ENCODE measurements around the gene F13B.

The F13B gene

GRCh38 chr1:197008861-197009260 lies 58.2 kb downstream of the F13B start:
- Histone ChIP-seq H3K4me1 (ENCODE audit: control insufficient read depth, low read length) (no peaks in the 10 kb centered on the region), H3K36me3 (ENCODE audit: control insufficient read depth, low read length) (no peaks in the 10 kb centered on the region), H3K79me2 (ENCODE audit: control insufficient read depth, low read length) (no peaks in the 10 kb centered on the region), H4K20me1 (ENCODE audit: control insufficient read depth, insufficient read depth, low read depth, low read length) (no peaks in the 10 kb centered on the region), H3K27me3 (ENCODE audit: control insufficient read depth, low read length) (no peaks in the 10 kb centered on the region), H3K9me2 (replicated peaks; ENCODE audit: control insufficient read depth, low read length) (no peaks in the 10 kb centered on the region), H3K4me3 (ENCODE audit: low read length) (no peak overlapping the region), H3K9me3 (ENCODE audit: control insufficient read depth, insufficient read depth, low read length) (no peaks in the 10 kb centered on the region; the same call in 1 of the 2 replicates), H3F3A (ENCODE audit: control insufficient read depth, insufficient read depth) (no peaks in the 10 kb centered on the region), H3K4me2 (ENCODE audit: low read length) (no peak overlapping the region), H3K27ac (ENCODE audit: low read depth, low read length) (no peak overlapping the region)
- TF ChIP-seq CTCF (IDR thresholded peaks at IDR 0.05; ENCODE audit: low read depth, low read length, poor library complexity, severe bottlenecking), result no peak
- no peak for TF ChIP-seq EZH2phosphoT487 (IDR thresholded peaks at IDR 0.05; ENCODE audit: borderline replicate concordance, low read length)

- TF ChIP-seq CTCF (IDR thresholded peaks at IDR 0.05; ENCODE audit: low read depth, low read length, poor library complexity, severe bottlenecking), result no peak
- TF ChIP-seq EZH2phosphoT487 (IDR thresholded peaks at IDR 0.05; ENCODE audit: borderline replicate concordance, low read length), result no peak
- no peak overlapping the region for H3K4me3 ChIP-seq (ENCODE audit: low read length)
Measured at GRCh38 chr1:197003132-197003531, 63.9 kb downstream of the F13B start.

GRCh38 chr1:197001828-197002227 lies 65.2 kb downstream of the F13B start:
- Histone ChIP-seq H3K4me3 (ENCODE audit: low read length) (no peak overlapping the region), H3K9me3 (ENCODE audit: control insufficient read depth, insufficient read depth, low read length) (no peaks in the 10 kb centered on the region), H3K4me2 (ENCODE audit: low read length) (no peak overlapping the region), H4K20me1 (ENCODE audit: control insufficient read depth, insufficient read depth, low read depth, low read length) (no peaks in the 10 kb centered on the region), H3F3A (ENCODE audit: control insufficient read depth, insufficient read depth) (no peaks in the 10 kb centered on the region), H3K27ac (ENCODE audit: low read depth, low read length) (no peak overlapping the region), H3K4me1 (ENCODE audit: control insufficient read depth, low read length) (no peaks in the 10 kb centered on the region), H3K36me3 (ENCODE audit: control insufficient read depth, low read length) (no peaks in the 10 kb centered on the region), H3K9me2 (replicated peaks; ENCODE audit: control insufficient read depth, low read length) (no peaks in the 10 kb centered on the region), H3K79me2 (ENCODE audit: control insufficient read depth, low read length) (no peaks in the 10 kb centered on the region), H3K27me3 (ENCODE audit: control insufficient read depth, low read length) (no peaks in the 10 kb centered on the region)
- TF ChIP-seq CTCF (IDR thresholded peaks at IDR 0.05; ENCODE audit: low read depth, low read length, poor library complexity, severe bottlenecking) (no peak), EZH2phosphoT487 (IDR thresholded peaks at IDR 0.05; ENCODE audit: borderline replicate concordance, low read length) (no peak)

More at GRCh38 chr1:197003132-197003531, 63.9 kb downstream of the F13B start:
- Histone ChIP-seq H4K20me1 (ENCODE audit: control insufficient read depth, insufficient read depth, low read depth, low read length) (no peaks in the 10 kb centered on the region), H3K9me2 (replicated peaks; ENCODE audit: control insufficient read depth, low read length) (no peaks in the 10 kb centered on the region), H3K4me2 (ENCODE audit: low read length) (no peak overlapping the region), H3K4me1 (ENCODE audit: control insufficient read depth, low read length) (no peaks in the 10 kb centered on the region), H3K36me3 (ENCODE audit: control insufficient read depth, low read length) (no peaks in the 10 kb centered on the region), H3K27ac (ENCODE audit: low read depth, low read length) (no peak overlapping the region), H3K9me3 (ENCODE audit: control insufficient read depth, insufficient read depth, low read length) (no peaks in the 10 kb centered on the region), H3K27me3 (ENCODE audit: control insufficient read depth, low read length) (no peaks in the 10 kb centered on the region), H3F3A (ENCODE audit: control insufficient read depth, insufficient read depth) (no peaks in the 10 kb centered on the region), H3K79me2 (ENCODE audit: control insufficient read depth, low read length) (no peaks in the 10 kb centered on the region)

GRCh38 chr1:196997423-196997822 lies 69.6 kb downstream of the F13B start:
- no peaks in the 10 kb centered on the region for H3K9me2 ChIP-seq (replicated peaks; ENCODE audit: control insufficient read depth, low read length)
- no peaks in the 10 kb centered on the region for H3K9me3 ChIP-seq (ENCODE audit: control insufficient read depth, insufficient read depth, low read length)
- H3F3A ChIP-seq (ENCODE audit: control insufficient read depth, insufficient read depth), result no peaks in the 10 kb centered on the region
- TF ChIP-seq EZH2phosphoT487 (IDR thresholded peaks at IDR 0.05; ENCODE audit: borderline replicate concordance, low read length) (no peak), CTCF (IDR thresholded peaks at IDR 0.05; ENCODE audit: low read depth, low read length, poor library complexity, severe bottlenecking) (no peak)
- H3K4me3 ChIP-seq (ENCODE audit: low read length), result no peak overlapping the region
- no peaks in the 10 kb centered on the region for H3K4me1 ChIP-seq (ENCODE audit: control insufficient read depth, low read length)
- no peaks in the 10 kb centered on the region for H4K20me1 ChIP-seq (ENCODE audit: control insufficient read depth, insufficient read depth, low read depth, low read length)
- H3K27ac ChIP-seq (ENCODE audit: low read depth, low read length), result no peak overlapping the region
- H3K36me3 ChIP-seq (ENCODE audit: control insufficient read depth, low read length), result no peaks in the 10 kb centered on the region
- no peak overlapping the region for H3K4me2 ChIP-seq (ENCODE audit: low read length)
- no peaks in the 10 kb centered on the region for H3K27me3 ChIP-seq (ENCODE audit: control insufficient read depth, low read length)
- no peaks in the 10 kb centered on the region for H3K79me2 ChIP-seq (ENCODE audit: control insufficient read depth, low read length)

All from DOHH2 (cell line).